Thyroid gland (tissue), 4 donors: ENCODE results near the gene ESF1. TPM values are rescaled to one million over a fixed set of nuclear protein-coding genes. Genes with fewer than 3 reads are reported as not detected.

Experiments used
- DNase-seq, 2 donors: peaks; one replicate each; pipeline ENCODE4 v3.0.0-alpha.2; 2019
- H3K27ac ChIP-seq, 3 donors: fragments of 200-600 bp; sonication (generic); 1 replicate in 2 of 3; 2 replicates in 1 of 3; pipeline ENCODE4 v1.5.1; 2016 to 2019; ENCODE audit warnings: mild to moderate bottlenecking in 1 of 3, moderate library complexity in 1 of 3
- H3K27me3 ChIP-seq: fragments of 200-600 bp; sonication (generic); one replicate; pipeline ENCODE4 v1.5.1; 2019
- H3K36me3 ChIP-seq, 2 donors: fragments of 200-600 bp; sonication (generic); one replicate each; pipeline ENCODE4 v1.5.1; 2016 to 2019
- H3K4me1 ChIP-seq, 2 donors: fragments of 200-600 bp; sonication (generic); one replicate each; pipeline ENCODE4 v1.5.1; 2017 to 2019
- H3K4me3 ChIP-seq, 3 donors: fragments of 200-600 bp; sonication (generic); replicated peaks in 1 of 3; 1 replicate in 2 of 3; 2 replicates in 1 of 3; pipeline ENCODE4 v1.5.1; 2016; ENCODE audit warnings: mild to moderate bottlenecking in 1 of 3
- H3K9me3 ChIP-seq: fragments of 200-600 bp; sonication (generic); one replicate; pipeline ENCODE4 v1.5.1; 2017
- CTCF ChIP-seq, 6 experiments: fragments of 200-600 bp in 3 of 6; fragments of 450-650 bp in 3 of 6; sonication (generic) in 3 of 6; IDR thresholded peaks; one replicate each; pipeline ENCODE4 v1.5.1; 2016 to 2019; ENCODE audit warnings: antibody characterized with exemption in 6 of 6, mild to moderate bottlenecking in 2 of 6, inconsistent platforms in 1 of 6, moderate library complexity in 1 of 6
- POLR2A ChIP-seq, 2 donors: fragments of 450-650 bp; IDR thresholded peaks; one replicate each; pipeline ENCODE4 v1.6.1; 2017; ENCODE audit warnings: antibody characterized with exemption in 2 of 2, mild to moderate bottlenecking in 2 of 2, moderate library complexity in 1 of 2
- WGBS, 2 donors: methylation state at CpG; one replicate each; pipeline ENCODE4 v1.1.5; 2017; 5-methylcytosine and 5-hydroxymethylcytosine counted together
- intact Hi-C: fragments of 100-400 bp; cut with DNase I; formaldehyde crosslinking; loops from one replicate; pipeline ENCODE4 v1.15.1; 2023
- total RNA-seq, 4 donors: library from RNA; depleted of rRNA; stranded (reverse); fragments of >200 nt; gene quantifications; one replicate each; pipeline ENCODE4 v1.2.3, GENCODE V29; 2016

The ESF1 gene
- total RNA-seq, 4 donors from 2014 or later = 10.0 to 11.9 (median 10.8) TPM

DNA sequence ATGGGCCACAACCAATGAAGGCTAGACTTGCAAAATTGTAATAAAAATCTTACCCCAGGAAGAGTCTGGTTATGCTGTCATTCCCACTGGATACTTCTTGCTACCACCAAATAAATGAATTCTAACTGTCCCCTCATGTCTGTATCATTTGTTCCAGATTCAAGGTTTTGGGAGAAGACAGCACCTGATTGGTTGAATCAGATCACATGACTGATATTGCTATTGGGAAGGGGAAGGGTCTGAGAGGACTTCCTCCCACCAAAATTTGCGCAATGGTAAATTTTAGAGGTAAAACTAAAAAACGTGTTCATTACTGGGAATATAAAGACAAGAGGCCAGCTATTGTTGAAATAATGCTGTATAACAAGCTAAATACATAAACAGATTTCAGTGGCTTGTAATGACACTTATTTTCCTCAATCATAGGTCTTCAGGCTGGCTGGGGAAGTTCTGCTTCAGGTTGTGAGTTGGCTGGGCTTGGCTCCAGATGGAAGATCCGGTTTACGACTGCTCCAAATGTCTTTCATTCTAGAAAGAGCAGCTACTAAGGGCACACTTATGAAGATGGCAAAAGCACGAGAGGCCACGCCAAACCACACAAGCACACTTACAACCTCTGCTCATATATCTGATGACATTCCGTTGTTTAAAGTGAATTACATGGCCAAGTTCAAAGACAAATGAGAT is 118.9 kb downstream of the ESF1 start:
- H3K36me3 ChIP-seq = no peaks in the 10 kb centered on the region
- H3K27me3 ChIP-seq = no peaks in the 10 kb centered on the region
- intact Hi-C loops = no loop called here
- no peaks in the 10 kb centered on the region for H3K9me3 ChIP-seq
- no peak overlapping the region for H3K4me3 ChIP-seq
- no peak for DNase-seq
- no peak overlapping the region for H3K27ac ChIP-seq
- 87 to 89% methylated on average over 7 of the region's 7 CpGs for WGBS, 2 donors
- H3K4me1 ChIP-seq = no peaks in the 10 kb centered on the region
- TF ChIP-seq CTCF (IDR thresholded peaks at IDR 0.05) (no peak), POLR2A (IDR thresholded peaks at IDR 0.05) (no peak)

Other genes with a start within 250 kb of the ESF1 start
- gene TASP1, start 146.0 kb downstream of the ESF1 start, total RNA-seq = 10 to 100 TPM; 16.4 to 31.2 (median 23.9) TPM
- 10 to 100 TPM; 11.9 to 15.7 (median 14.7) TPM for gene NDUFAF5, start 109 bp upstream of the ESF1 start, total RNA-seq
- not detected for gene SEL1L2, start 205.7 kb upstream of the ESF1 start, total RNA-seq
- gene MACROD2, start 210.6 kb upstream of the ESF1 start, total RNA-seq = 10 to 100 TPM in 3 of 4 donors, 1 to 10 TPM in 1; 8.7 to 17.8 (median 10.8) TPM